NT2/D1 (cell line): ENCODE data around the gene TRIM60.

Source experiments
- DNase-seq: peaks from one replicate; pipeline ENCODE4 v3.0.0-alpha.2; 2011; ENCODE audit warnings: low read depth, low spot score
- H3K27me3 ChIP-seq: 2 replicates; pipeline ENCODE4 v1.6.0; 2011; ENCODE audit warnings: mild to moderate bottlenecking; ENCODE audit not compliant: insufficient read length, insufficient read depth
- H3K36me3 ChIP-seq: 2 replicates; pipeline ENCODE4 v1.6.1; 2011; ENCODE audit warnings: mild to moderate bottlenecking, low read length, mixed read lengths; ENCODE audit not compliant: insufficient read depth, insufficient read length
- H3K4me1 ChIP-seq: 2 replicates; pipeline ENCODE4 v1.5.1; 2011; ENCODE audit not compliant: insufficient read depth, insufficient read length
- H3K4me3 ChIP-seq: 2 replicates; pipeline ENCODE4 v1.5.1; 2011; ENCODE audit warnings: low read depth; ENCODE audit not compliant: insufficient read length
- H3K9ac ChIP-seq: 2 replicates; pipeline ENCODE4 v1.6.0; 2011; ENCODE audit warnings: low read depth; ENCODE audit not compliant: insufficient read length
- H3K9me3 ChIP-seq: 2 replicates; pipeline ENCODE4 v1.5.1; 2011; ENCODE audit warnings: mild to moderate bottlenecking, low read length; ENCODE audit not compliant: insufficient read depth
- SUZ12 ChIP-seq: IDR thresholded peaks from 2 replicates; pipeline ENCODE4 v1.6.1; 2011; ENCODE audit not compliant: insufficient read length, insufficient read depth; ENCODE audit errors: extremely low read depth
- YY1 ChIP-seq: IDR thresholded peaks from 2 replicates; pipeline ENCODE4 v1.6.1; 2011; ENCODE audit not compliant: insufficient read length, insufficient read depth
- ZNF274 ChIP-seq: IDR thresholded peaks from 2 replicates; pipeline ENCODE4 v1.6.1; 2011; ENCODE audit warnings: mild to moderate bottlenecking, low read depth, low read length

Gene TRIM60

DNA sequence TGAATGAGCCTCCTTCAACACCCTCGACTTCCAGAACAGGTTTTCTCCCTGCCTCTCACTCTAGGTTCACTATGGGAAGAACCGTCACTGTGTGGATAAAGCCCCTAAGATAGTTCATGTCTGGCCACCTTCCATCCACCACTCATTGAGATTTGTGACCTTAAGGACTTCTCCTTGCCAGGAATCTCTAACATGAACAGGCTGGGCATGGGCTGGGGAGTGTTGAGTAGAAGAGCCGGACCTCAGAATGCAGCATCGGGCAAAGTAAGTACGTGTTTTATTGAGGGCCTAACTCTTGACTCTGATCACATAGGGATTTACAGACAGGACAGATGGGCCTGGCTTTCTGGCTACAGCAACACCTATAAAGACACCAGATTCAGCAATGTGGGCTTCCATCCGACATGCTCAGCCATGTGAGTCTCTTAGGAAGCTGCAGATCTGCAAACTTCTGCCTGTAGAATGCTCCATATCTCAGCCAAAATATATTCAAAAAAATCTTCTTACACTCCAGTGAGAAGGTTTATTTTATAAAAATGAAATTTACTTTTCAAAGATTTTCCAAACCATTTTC lies 26.4 kb upstream of the TRIM60 start:
- TF ChIP-seq ZNF274 (no peak), SUZ12 (no peak), YY1 (no peak)
- DNase-seq, result no peak
- Histone ChIP-seq H3K36me3 (no peaks in the 10 kb centered on the region), H3K9ac (no peak overlapping the region), H3K27me3 (no peaks in the 10 kb centered on the region), H3K4me3 (no peak overlapping the region), H3K4me1 (no peaks in the 10 kb centered on the region), H3K9me3 (no peaks in the 10 kb centered on the region)

DNA sequence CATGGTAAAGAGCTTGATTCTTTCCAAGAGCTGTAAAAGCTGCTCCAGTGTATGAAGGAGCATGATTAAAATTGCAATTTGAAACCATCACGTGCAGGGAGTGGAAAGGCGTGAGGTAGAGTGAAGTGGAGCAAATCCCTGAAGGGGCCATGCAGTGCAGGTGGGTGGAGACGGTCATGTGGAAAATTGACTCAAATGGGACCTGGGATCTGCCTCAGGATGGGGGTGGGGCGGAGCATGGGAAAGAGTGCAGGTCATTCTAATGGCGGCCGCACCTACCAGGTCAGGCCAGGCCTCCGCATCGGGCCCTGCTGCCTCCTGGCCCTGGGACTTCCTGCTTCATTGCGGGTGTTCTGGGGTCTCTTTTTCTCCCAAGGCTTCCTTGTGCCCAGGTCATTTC lies 25.3 kb upstream of the TRIM60 start:
- Histone ChIP-seq H3K4me1 (no peaks in the 10 kb centered on the region), H3K36me3 (no peaks in the 10 kb centered on the region), H3K4me3 (no peak overlapping the region), H3K27me3 (no peaks in the 10 kb centered on the region), H3K9me3 (no peaks in the 10 kb centered on the region), H3K9ac (no peak overlapping the region)
- TF ChIP-seq ZNF274 (no peak), SUZ12 (no peak), YY1 (no peak)
- no peak for DNase-seq

DNA sequence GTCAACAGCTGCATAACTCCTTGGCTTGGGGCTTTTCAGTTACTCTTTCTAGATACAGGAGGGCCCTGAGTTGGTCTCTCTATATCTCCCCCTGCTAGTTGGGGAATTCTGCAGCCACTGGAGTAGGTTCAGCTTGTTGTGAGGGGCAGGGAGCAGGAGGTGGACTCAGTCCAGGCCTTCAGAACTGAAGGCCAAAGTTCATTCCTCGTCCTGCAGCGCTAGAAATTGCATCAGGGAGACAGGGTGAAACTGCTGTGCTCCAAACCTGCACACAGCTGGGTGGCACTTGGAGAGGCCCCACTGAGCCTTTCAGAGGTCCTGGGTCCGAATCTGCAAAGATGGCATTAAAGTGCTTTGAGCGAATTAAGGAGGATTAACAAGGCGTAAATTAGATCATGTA lies 24.9 kb upstream of the TRIM60 start:
- no peak for DNase-seq

GRCh38 chr4:165009493-165010227 lies 22.1 kb upstream of the TRIM60 start:
- no peaks in the 10 kb centered on the region for H3K27me3 ChIP-seq
- no peaks in the 10 kb centered on the region for H3K9me3 ChIP-seq
- no peaks in the 10 kb centered on the region for H3K4me1 ChIP-seq
- TF ChIP-seq YY1 (no peak), SUZ12 (no peak), ZNF274 (no peak)
- no peak for DNase-seq
- no peak overlapping the region for H3K4me3 ChIP-seq
- no peaks in the 10 kb centered on the region for H3K36me3 ChIP-seq
- H3K9ac ChIP-seq, result no peak overlapping the region

More for the DNA sequence above, 24.9 kb upstream of the TRIM60 start:
- Histone ChIP-seq H3K9me3 (no peaks in the 10 kb centered on the region), H3K4me1 (no peaks in the 10 kb centered on the region), H3K9ac (no peak overlapping the region), H3K4me3 (no peak overlapping the region), H3K36me3 (no peaks in the 10 kb centered on the region), H3K27me3 (no peaks in the 10 kb centered on the region)
- TF ChIP-seq ZNF274 (no peak), SUZ12 (no peak), YY1 (no peak)

DNA sequence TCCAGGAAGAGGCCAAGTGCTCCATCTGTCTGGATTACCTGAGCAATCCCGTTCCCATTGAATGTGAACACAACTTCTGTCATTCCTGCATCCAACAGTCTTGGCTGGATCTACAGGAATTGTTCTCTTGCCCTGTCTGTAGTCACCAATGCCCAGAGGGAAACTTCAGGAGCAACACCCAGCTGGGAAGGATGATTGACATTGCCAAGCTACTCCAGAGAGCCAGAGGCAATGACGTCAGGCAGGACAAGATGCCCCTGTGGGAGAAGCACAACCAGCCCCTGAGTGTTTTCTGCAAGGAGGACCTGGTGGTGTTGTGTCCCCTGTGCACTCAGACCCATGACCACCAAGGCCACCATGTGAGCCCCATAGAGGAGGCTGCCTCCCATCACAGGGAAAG lies 21.3 kb upstream of the TRIM60 start:
- no peaks in the 10 kb centered on the region for H3K27me3 ChIP-seq
- H3K9ac ChIP-seq, result no peak overlapping the region
- no peak for DNase-seq
- H3K4me1 ChIP-seq, result no peaks in the 10 kb centered on the region
- H3K4me3 ChIP-seq, result no peak overlapping the region
- no peak for TF ChIP-seq ZNF274
- no peak for TF ChIP-seq YY1
- no peak for TF ChIP-seq SUZ12
- no peaks in the 10 kb centered on the region for H3K36me3 ChIP-seq
- no peaks in the 10 kb centered on the region for H3K9me3 ChIP-seq

DNA sequence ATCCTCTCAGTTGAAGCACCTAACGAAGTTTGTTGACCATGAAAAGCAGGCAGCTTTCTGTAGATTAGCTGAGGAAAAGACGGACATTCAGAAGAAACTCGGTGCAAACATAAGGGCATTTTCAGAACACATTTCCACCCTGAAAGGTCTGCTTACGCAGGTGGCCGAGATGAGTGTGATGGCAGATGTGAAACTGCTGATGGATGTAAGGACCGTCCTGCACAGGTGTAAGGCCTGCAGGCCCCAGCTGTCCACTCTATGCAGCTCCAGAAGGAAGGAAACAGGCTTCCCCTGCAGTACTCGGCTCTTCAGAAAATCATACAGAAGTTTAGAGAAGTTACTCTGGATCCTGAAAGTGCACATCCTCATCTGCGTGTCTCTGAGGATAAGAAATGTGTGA lies 20.8 kb upstream of the TRIM60 start:
- no peak overlapping the region for H3K9ac ChIP-seq
- no peaks in the 10 kb centered on the region for H3K4me1 ChIP-seq
- no peaks in the 10 kb centered on the region for H3K9me3 ChIP-seq
- TF ChIP-seq ZNF274 (no peak), YY1 (no peak), SUZ12 (no peak)
- H3K27me3 ChIP-seq, result no peaks in the 10 kb centered on the region
- no peaks in the 10 kb centered on the region for H3K36me3 ChIP-seq
- no peak overlapping the region for H3K4me3 ChIP-seq
- DNase-seq, result no peak

DNA sequence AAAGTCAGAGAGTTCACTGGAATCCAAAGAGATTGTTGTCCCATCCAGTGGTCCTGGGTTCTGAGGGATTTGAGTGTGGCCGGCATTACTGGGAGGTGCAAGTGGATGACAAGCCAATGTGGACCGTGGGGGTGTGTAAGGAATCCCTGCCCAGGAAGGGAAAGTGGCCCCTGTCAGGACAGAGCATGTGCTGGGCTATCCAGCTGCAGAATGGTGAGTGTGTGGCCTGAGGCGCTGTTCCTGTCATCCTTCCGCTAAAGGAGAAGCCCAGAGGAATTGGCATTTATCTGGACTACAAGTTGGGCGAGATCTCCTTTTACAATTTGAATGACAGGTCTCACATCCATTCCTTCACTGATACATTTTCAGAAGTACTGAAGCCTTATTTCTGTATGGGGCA lies 20.4 kb upstream of the TRIM60 start:
- no peak overlapping the region for H3K9ac ChIP-seq
- H3K4me3 ChIP-seq, result no peak overlapping the region
- no peaks in the 10 kb centered on the region for H3K27me3 ChIP-seq
- no peaks in the 10 kb centered on the region for H3K9me3 ChIP-seq
- TF ChIP-seq YY1 (no peak), ZNF274 (no peak), SUZ12 (no peak)
- H3K36me3 ChIP-seq, result no peaks in the 10 kb centered on the region
- no peak for DNase-seq
- H3K4me1 ChIP-seq, result no peaks in the 10 kb centered on the region
